Lung (tissue), 12 donors: ENCODE results near the gene CCDC149. TPM values are rescaled to one million over a fixed set of nuclear protein-coding genes. Genes with fewer than 3 reads are reported as not detected.

Experiments
- ATAC-seq: fragments of 200-7000 bp; cut with Tn5 transposase; one replicate; pipeline ENCODE4 v1.9.1; 2020; ENCODE audit warnings: moderate number of reproducible peaks; ENCODE audit not compliant: insufficient read depth, low FRiP score
- DNase-seq, 3 donors: peaks; one replicate each; pipeline ENCODE4 v3.0.0-alpha.2; 2013 to 2017
- H3K27ac ChIP-seq, 2 donors: one replicate each; pipeline ENCODE4 v1.5.1; 2013; ENCODE audit warnings: mild to moderate bottlenecking in 2 of 2, moderate library complexity in 2 of 2, control low read depth in 1 of 2, inconsistent platforms in 1 of 2, low read depth in 1 of 2, low read length in 1 of 2
- H3K27me3 ChIP-seq, 3 donors: one replicate each; pipeline ENCODE4 v1.5.1; 2013; ENCODE audit warnings: low read length in 2 of 3; ENCODE audit not compliant: control insufficient read depth in 3 of 3, insufficient read depth in 3 of 3
- H3K36me3 ChIP-seq, 4 donors: one replicate each; pipeline ENCODE4 v1.5.1; 2013; ENCODE audit warnings: low read length in 4 of 4, mild to moderate bottlenecking in 1 of 4, moderate library complexity in 1 of 4; ENCODE audit not compliant: control insufficient read depth in 4 of 4, insufficient read depth in 4 of 4
- H3K4me1 ChIP-seq, 5 donors: one replicate each; pipeline ENCODE4 v1.5.1; 2013; ENCODE audit warnings: low read length in 5 of 5, mild to moderate bottlenecking in 2 of 5, moderate library complexity in 1 of 5; ENCODE audit not compliant: control insufficient read depth in 5 of 5, insufficient read depth in 5 of 5
- H3K4me3 ChIP-seq: one replicate; pipeline ENCODE4 v1.5.1; 2013; ENCODE audit warnings: mild to moderate bottlenecking, control low read depth, moderate library complexity
- H3K9ac ChIP-seq, 2 donors: one replicate each; pipeline ENCODE4 v1.5.1; 2013; ENCODE audit warnings: low read length in 2 of 2, control low read depth in 1 of 2; ENCODE audit not compliant: insufficient read depth in 1 of 2
- H3K9me3 ChIP-seq, 4 donors: one replicate each; pipeline ENCODE4 v1.5.1; 2013; ENCODE audit warnings: low read length in 3 of 4, mild to moderate bottlenecking in 1 of 4, moderate library complexity in 1 of 4; ENCODE audit not compliant: control insufficient read depth in 4 of 4, insufficient read depth in 3 of 4
- WGBS, 2 donors: extraction: QIAGEN DNeasy Blood & Tissue Kit; methylation state at CpG; one replicate each; pipeline ENCODE4 v1.1.7; 2013; 5-methylcytosine and 5-hydroxymethylcytosine counted together
- polyA plus RNA-seq, 2 donors: library from polyadenylated mRNA; stranded (reverse); fragments of 200-250 nt; gene quantifications; one replicate each; pipeline ENCODE4 v1.2.1, GENCODE V29; 2013
- total RNA-seq, 2 donors: library from RNA; depleted of rRNA in 1 of 2; stranded (reverse); fragments of >200 nt in 1 of 2; gene quantifications; one replicate each; pipeline ENCODE4 v1.2.1, GENCODE V29; 2014 to 2021
- TF ChIP-seq, protein P1 (sequence below): IDR thresholded peaks from 2 replicates; pipeline ENCODE4 v1.5.1; 2012; ENCODE audit warnings: mild to moderate bottlenecking; ENCODE audit errors: control extremely low read depth, extremely low read depth
- donor health status: control.
- donor health status: control.
- donor health status: Bipolar disorder and iron deficiency.
- donor health status: healthy.
- donor health status: DM: yes; HTN: yes; CAD: no.

CCDC149 gene
- total and polyA plus RNA-seq, 4 donors: 8.6 to 21.4 (median 17.1) TPM

DNA sequence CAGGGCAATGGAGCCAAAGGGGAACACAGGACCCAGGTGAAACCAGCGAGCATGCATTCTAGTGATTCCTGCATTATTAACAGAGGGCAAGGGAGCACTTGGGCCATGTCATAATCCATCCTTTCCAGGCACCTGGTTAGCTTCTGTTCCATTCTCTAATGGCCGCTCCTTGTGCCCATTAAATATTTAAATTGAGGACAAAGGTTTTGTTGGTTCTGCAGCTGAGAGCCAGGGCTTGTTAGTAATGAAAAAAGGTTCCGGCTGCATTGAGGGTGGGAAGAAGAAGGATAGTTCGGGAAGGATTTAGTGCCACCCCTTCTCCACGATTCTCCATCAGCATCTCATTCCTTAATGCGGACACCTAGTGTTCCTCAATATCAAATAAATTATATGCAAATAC lies 103.9 kb downstream of the CCDC149 start:
- H3K27me3 ChIP-seq: no peaks in the 10 kb centered on the region
- no peak for DNase-seq
- peaks cover 0 to 8% (median 6%) of the 10 kb centered on the region in 4 donors for H3K36me3 ChIP-seq
- no peak overlapping the region for H3K4me3 ChIP-seq
- WGBS, 2 donors: 97 to 98% methylated on average over 6 of the region's 6 CpGs
- no peak for ATAC-seq
- H3K9ac ChIP-seq: no peak overlapping the region
- H3K4me1 ChIP-seq: peaks cover 0 to 7% (median 1%) of the 10 kb centered on the region in 5 donors
- peaks cover 0 to 4% (median 0%) of the 10 kb centered on the region in 4 donors for H3K9me3 ChIP-seq
- TF ChIP-seq, protein P1, sequence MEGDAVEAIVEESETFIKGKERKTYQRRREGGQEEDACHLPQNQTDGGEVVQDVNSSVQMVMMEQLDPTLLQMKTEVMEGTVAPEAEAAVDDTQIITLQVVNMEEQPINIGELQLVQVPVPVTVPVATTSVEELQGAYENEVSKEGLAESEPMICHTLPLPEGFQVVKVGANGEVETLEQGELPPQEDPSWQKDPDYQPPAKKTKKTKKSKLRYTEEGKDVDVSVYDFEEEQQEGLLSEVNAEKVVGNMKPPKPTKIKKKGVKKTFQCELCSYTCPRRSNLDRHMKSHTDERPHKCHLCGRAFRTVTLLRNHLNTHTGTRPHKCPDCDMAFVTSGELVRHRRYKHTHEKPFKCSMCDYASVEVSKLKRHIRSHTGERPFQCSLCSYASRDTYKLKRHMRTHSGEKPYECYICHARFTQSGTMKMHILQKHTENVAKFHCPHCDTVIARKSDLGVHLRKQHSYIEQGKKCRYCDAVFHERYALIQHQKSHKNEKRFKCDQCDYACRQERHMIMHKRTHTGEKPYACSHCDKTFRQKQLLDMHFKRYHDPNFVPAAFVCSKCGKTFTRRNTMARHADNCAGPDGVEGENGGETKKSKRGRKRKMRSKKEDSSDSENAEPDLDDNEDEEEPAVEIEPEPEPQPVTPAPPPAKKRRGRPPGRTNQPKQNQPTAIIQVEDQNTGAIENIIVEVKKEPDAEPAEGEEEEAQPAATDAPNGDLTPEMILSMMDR: no peak
- no peak overlapping the region for H3K27ac ChIP-seq

DNA sequence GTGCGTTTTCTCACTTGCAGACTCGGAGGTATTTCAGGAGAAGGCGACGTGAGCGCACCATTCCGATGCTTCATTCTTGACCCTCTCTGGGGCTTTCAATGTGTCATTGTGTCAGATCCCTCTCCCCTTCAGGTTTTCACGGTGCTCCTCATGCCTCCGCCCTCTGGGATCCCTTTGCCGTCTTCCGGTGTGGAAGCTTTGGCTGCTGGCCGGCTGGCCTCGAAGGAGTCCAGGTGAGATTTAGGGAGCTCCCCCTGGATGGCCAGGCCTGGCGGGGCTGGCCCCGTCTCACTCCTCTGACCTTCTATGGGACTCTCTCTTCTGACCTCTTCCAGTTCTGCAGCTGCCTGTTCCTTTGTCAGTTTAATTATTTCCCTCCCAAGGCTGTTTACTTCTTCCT lies 104.6 kb downstream of the CCDC149 start:
- TF ChIP-seq, protein P1: no peak
- no peak for ATAC-seq
- peaks cover 0 to 9% (median 5%) of the 10 kb centered on the region in 5 donors for H3K4me1 ChIP-seq
- H3K27ac ChIP-seq: no peak overlapping the region
- no peak overlapping the region for H3K9ac ChIP-seq
- no peak for DNase-seq
- H3K4me3 ChIP-seq: no peak overlapping the region
- peaks cover 0 to 8% (median 6%) of the 10 kb centered on the region in 4 donors for H3K36me3 ChIP-seq
- peaks cover 0 to 4% (median 0%) of the 10 kb centered on the region in 4 donors for H3K9me3 ChIP-seq
- H3K27me3 ChIP-seq: no peaks in the 10 kb centered on the region
- WGBS, 2 donors: 93 to 94% methylated on average over 14 of the region's 14 CpGs

DNA sequence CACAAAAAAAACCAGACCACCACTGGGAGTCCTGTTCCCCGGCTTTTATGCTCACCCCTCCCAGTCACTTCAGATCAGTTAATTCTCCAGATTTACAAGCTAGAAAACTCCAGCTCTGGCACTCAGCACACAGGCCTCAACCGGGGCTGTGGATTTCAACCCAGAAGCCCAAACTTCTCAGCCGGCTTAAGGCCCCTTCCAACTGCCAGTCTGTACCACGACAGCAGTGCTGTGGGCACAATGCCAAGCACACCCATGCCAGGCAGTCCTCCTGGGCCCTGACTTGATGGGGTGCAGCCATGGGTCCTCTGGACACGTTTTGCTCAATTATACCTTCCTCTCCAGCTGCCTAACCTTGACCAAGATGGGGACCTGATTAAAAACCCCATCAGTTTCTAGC lies 105.2 kb downstream of the CCDC149 start:
- H3K9ac ChIP-seq: no peak overlapping the region
- WGBS, 2 donors: 75 to 78% methylated on average over 5 of the region's 5 CpGs
- H3K36me3 ChIP-seq: peaks cover 0 to 8% (median 5%) of the 10 kb centered on the region in 4 donors
- ATAC-seq: no peak
- H3K9me3 ChIP-seq: peaks cover 0 to 4% (median 0%) of the 10 kb centered on the region in 4 donors
- TF ChIP-seq, protein P1: no peak
- no peak overlapping the region for H3K4me3 ChIP-seq
- H3K4me1 ChIP-seq: peaks cover 0 to 15% (median 5%) of the 10 kb centered on the region in 5 donors
- no peak for DNase-seq
- no peaks in the 10 kb centered on the region for H3K27me3 ChIP-seq
- H3K27ac ChIP-seq: no peak overlapping the region
